Mucosa of descending colon (tissue), 3 donors: ENCODE results near the gene OR2V2. TPM values are rescaled to one million over a fixed set of nuclear protein-coding genes. Genes with fewer than 3 reads are reported as not detected.

ENCODE experiments used
- ATAC-seq: fragments of 200-7000 bp; cut with Tn5 transposase; one replicate; pipeline ENCODE4 v1.9.1; 2020; ENCODE audit warnings: mild to moderate bottlenecking, moderate library complexity
- DNase-seq, 3 donors: peaks; one replicate each; pipeline ENCODE4 v3.0.0-alpha.2; 2020
- H3K36me3 ChIP-seq: fragments of 200-600 bp; one replicate; pipeline ENCODE4 v1.8.0; 2021; ENCODE audit warnings: low read depth, mild to moderate bottlenecking
- H3K4me1 ChIP-seq: fragments of 200-600 bp; one replicate; pipeline ENCODE4 v1.8.0; 2021; ENCODE audit warnings: low read depth, mild to moderate bottlenecking
- H3K4me3 ChIP-seq: fragments of 200-600 bp; one replicate; pipeline ENCODE4 v1.8.0; 2021; ENCODE audit warnings: mild to moderate bottlenecking
- H3K9me3 ChIP-seq: fragments of 200-600 bp; one replicate; pipeline ENCODE4 v1.8.0; 2021; ENCODE audit warnings: mild to moderate bottlenecking
- CTCF ChIP-seq: fragments of 200-600 bp; IDR thresholded peaks from one replicate; pipeline ENCODE4 v1.8.0; 2022; ENCODE audit warnings: antibody characterized with exemption, mild to moderate bottlenecking
- intact Hi-C, 2 donors: fragments of 100-400 bp; cut with DNase I in 1 of 2; cut with micrococcal nuclease in 1 of 2; formaldehyde crosslinking; loops; one replicate each; pipeline versions ENCODE4 v1.11.0 to v1.11.1; 2022; cut with DNase I, micrococcal nuclease
- total RNA-seq, 3 donors: library from RNA; stranded (reverse); fragmentation: NEBNext Ultra II Directional in 2 of 3; extraction: Animal tissue kit (Norgen Biotek cat#: 25700) in 2 of 3; gene quantifications; one replicate each; pipeline versions ENCODE4 v1.2.1 to v1.2.4, GENCODE V29; 2021 to 2023
- donor health status: DM: no; HTN: no; CAD: no; lungs with moderate emphysema.
- donor health status: DM: no; HTN: no; CAD: no.
- donor health status: DM: no; HTN: yes; CAD: no.

Gene OR2V2
- total RNA-seq, 3 donors from 2014 or later: not detected

DNA sequence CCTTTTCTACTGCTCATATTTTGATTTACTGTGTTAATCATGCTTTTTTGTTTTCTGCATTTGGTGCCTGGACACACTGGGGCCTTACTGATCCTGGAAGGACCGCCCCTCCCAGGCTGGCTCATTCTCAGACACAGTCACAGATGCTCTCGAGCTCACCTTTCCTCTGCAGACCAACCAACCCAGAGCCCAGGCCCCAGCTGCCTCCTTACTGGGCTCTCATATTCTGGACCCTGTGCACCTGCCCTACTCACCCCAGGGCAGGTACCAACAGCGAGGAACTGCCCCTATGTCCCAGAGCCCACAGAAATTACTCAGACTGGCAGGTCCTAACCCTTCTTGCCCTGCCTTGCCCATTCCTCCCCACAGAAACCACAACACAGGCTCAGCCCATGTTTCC lies 6.6 kb upstream of the OR2V2 start:
- no peaks in the 10 kb centered on the region for H3K9me3 ChIP-seq
- intact Hi-C loops: no loop called here
- no peak overlapping the region for H3K4me3 ChIP-seq
- no peaks in the 10 kb centered on the region for H3K36me3 ChIP-seq
- ATAC-seq: no peak
- H3K4me1 ChIP-seq: no peaks in the 10 kb centered on the region
- TF ChIP-seq CTCF: no peak
- no peak for DNase-seq

- Histone ChIP-seq H3K4me1 (no peaks in the 10 kb centered on the region), H3K4me3 (no peak overlapping the region), H3K36me3 (no peaks in the 10 kb centered on the region), H3K9me3 (no peaks in the 10 kb centered on the region)
- intact Hi-C loops: no loop called here
- no peak for TF ChIP-seq CTCF
- ATAC-seq (no peak), DNase-seq (no peak)
Observed at GRCh38 chr5:181142054-181142453, 5.3 kb upstream of the OR2V2 start.

- no peak for ATAC-seq
- no peaks in the 10 kb centered on the region for H3K36me3 ChIP-seq
- TF ChIP-seq CTCF: no peak
- intact Hi-C loops: no loop called here
- no peaks in the 10 kb centered on the region for H3K9me3 ChIP-seq
- no peak for DNase-seq
- no peak overlapping the region for H3K4me3 ChIP-seq
- no peaks in the 10 kb centered on the region for H3K4me1 ChIP-seq
Observed at GRCh38 chr5:181145133-181145532, 2.3 kb upstream of the OR2V2 start.

GRCh38 chr5:181149355-181149754 lies 2.0 kb downstream of the OR2V2 start:
- H3K4me3 ChIP-seq: no peak overlapping the region
- no peaks in the 10 kb centered on the region for H3K36me3 ChIP-seq
- DNase-seq (no peak), ATAC-seq (no peak)
- no peak for TF ChIP-seq CTCF
- H3K4me1 ChIP-seq: no peaks in the 10 kb centered on the region
- no peaks in the 10 kb centered on the region for H3K9me3 ChIP-seq
- intact Hi-C loops: no loop called here

DNA sequence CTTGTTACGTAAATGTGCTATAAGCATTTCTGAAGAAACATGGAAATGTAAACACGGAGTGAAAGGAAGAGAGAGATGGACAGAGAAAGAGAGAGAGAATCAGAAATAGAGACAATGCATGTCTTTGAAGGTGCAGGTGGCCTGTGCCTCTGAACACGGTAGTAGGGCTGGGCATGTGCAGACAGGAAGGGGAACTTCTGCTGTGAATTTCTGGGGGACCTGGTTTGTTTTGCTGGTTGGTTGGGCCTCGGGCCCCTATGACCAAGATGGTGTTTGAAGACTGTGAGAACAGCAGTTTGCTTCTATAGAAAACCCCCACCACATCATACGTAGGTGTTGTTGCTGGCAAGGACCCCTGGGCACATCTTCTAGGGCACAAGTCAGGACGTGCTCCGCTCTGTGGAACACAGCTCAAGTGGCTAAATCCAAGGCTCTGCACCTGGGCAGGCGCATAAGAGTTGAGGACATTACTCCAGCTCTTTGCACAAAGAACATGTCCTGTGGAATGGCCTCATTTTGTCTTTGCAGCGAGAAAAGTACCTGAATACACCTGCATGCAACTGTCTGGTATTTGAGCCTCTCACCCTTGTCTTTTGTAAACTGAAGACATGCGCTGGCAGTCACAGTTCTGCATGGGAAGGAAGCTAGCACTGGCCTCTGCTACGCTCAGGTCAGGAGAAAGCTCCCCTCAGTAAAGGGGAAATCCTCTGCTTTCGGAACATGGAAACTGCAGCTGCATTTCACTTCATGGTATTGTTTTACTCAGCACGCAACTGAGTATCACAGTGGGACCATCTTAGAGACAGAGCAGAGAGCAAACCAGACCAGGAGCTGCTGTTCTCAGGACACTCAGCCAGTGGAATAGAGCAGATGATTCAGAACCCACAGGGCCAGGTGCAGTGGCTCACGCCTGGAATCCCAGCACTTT lies 2.7 kb downstream of the OR2V2 start:
- no peak for ATAC-seq
- no peak for DNase-seq
- intact Hi-C loops: no loop called here

More for the DNA sequence above, 2.7 kb downstream of the OR2V2 start:
- Histone ChIP-seq H3K9me3 (no peaks in the 10 kb centered on the region), H3K4me3 (no peak overlapping the region), H3K36me3 (no peaks in the 10 kb centered on the region), H3K4me1 (no peaks in the 10 kb centered on the region)
- no peak for TF ChIP-seq CTCF
